ENCODE results near the gene MACC1.

- no peak for TF ChIP-seq CTCF (IDR thresholded peaks at IDR 0.05; ENCODE audit: low read depth, low read length, missing input control)
- TF ChIP-seq HNF4G (IDR thresholded peaks at IDR 0.05) = no peak
- no peak for TF ChIP-seq MAX (IDR thresholded peaks at IDR 0.05)
- TF ChIP-seq GABPA (IDR thresholded peaks at IDR 0.05 in 1 of 2, conservative IDR thresholded peaks at IDR 0.05 in 1 of 2) = no peak
- TF ChIP-seq RAD21 (IDR thresholded peaks at IDR 0.05) = no peak
Observed at GRCh38 chr7:20208651-20209307, 8.4 kb downstream of the MACC1 start.

Measured in liver (tissue), 3 donors.